22Rv1 (cell line): ENCODE measurements around the gene C22orf39.

Experiments
- H3K27ac ChIP-seq: fragments of 450-650 bp; 2 replicates; pipeline ENCODE4 v1.5.1; 2017
- CTCF ChIP-seq: fragments of 450-650 bp; IDR thresholded peaks from 2 replicates; pipeline ENCODE4 v1.5.1; 2017; ENCODE audit warnings: mild to moderate bottlenecking
- ZFX ChIP-seq: fragments of 450-650 bp; IDR thresholded peaks from 2 replicates; pipeline ENCODE4 v1.6.1; 2017; ENCODE audit warnings: antibody characterized with exemption, borderline replicate concordance

The C22orf39 gene

GRCh38 chr22:19419464-19420178 lies 27.9 kb downstream of the C22orf39 start:
- TF ChIP-seq CTCF (no peak), ZFX (no peak)
- H3K27ac ChIP-seq = no peak overlapping the region

DNA sequence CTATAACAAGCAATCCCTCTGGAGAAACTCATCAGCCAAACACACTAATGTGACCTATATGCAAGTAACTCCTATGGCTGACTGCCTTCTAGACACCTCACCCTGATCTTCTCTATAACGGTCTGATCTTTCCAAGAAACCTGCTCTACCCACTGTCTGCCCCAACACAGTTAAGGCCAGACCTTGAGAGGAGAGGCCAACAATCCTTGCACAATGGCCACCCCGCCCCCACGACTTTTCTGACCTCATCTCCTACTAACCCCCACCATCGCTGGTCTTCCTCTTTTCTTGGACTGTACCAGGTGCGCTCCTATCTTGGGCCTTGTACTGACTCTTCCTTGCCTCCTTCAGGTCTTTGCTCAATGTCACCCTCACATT lies 28.4 kb downstream of the C22orf39 start:
- no peak overlapping the region for H3K27ac ChIP-seq

GRCh38 chr22:19412923-19413322 lies 34.6 kb downstream of the C22orf39 start:
- H3K27ac ChIP-seq = no peak overlapping the region
- TF ChIP-seq CTCF (no peak), ZFX (no peak)

More for the DNA sequence above, 28.4 kb downstream of the C22orf39 start:
- no peak for TF ChIP-seq ZFX
- no peak for TF ChIP-seq CTCF

GRCh38 chr22:19412478-19412877 lies 35.0 kb downstream of the C22orf39 start:
- TF ChIP-seq ZFX (no peak), CTCF (no peak)

DNA sequence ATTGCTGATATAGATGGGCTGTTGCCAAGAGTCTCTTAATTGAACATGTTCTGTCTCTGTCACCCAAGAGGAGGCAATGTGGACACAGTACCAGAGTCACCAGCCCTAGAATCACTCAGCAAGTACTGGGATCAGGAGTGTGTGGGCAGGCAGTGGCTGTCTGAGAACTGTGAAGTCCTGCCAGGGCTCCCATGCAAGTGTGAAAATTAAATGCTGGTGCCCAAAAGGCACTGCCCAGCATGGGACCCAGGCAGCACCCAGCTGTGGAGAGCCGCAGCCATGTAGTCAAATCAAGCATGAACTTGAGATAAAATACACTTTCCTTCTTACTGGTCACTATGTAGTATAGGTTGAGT lies 35.8 kb downstream of the C22orf39 start:
- no peak for TF ChIP-seq CTCF

More at GRCh38 chr22:19412478-19412877, 35.0 kb downstream of the C22orf39 start:
- no peak overlapping the region for H3K27ac ChIP-seq

GRCh38 chr22:19410941-19411689 lies 36.4 kb downstream of the C22orf39 start:
- H3K27ac ChIP-seq = no peak overlapping the region
- TF ChIP-seq ZFX = no peak
- no peak for TF ChIP-seq CTCF

More for the DNA sequence above, 35.8 kb downstream of the C22orf39 start:
- no peak overlapping the region for H3K27ac ChIP-seq
